Ascending aorta (tissue), 2 donors: ENCODE data around the gene RPL14. TPM values are rescaled to one million over a fixed set of nuclear protein-coding genes. Genes with fewer than 3 reads are reported as not detected.
A peak's percentile ranks its signal among the peaks of the same experiment; 100 is the strongest.

Source experiments
- DNase-seq, 2 donors: peaks; one replicate each; pipeline ENCODE4 v3.0.0-alpha.2; 2019; ENCODE audit warnings: low spot score in 2 of 2
- H3K27ac ChIP-seq, 2 donors: fragments of 200-600 bp; sonication (generic); one replicate each; pipeline ENCODE4 v1.5.1; 2016 to 2017; ENCODE audit warnings: mild to moderate bottlenecking in 1 of 2
- H3K27me3 ChIP-seq: fragments of 200-600 bp; sonication (generic); one replicate; pipeline ENCODE4 v1.5.1; 2017
- H3K36me3 ChIP-seq, 2 donors: fragments of 200-600 bp; sonication (generic); one replicate each; pipeline ENCODE4 v1.5.1; 2016
- H3K4me1 ChIP-seq, 2 donors: fragments of 200-600 bp; sonication (generic); one replicate each; pipeline ENCODE4 v1.5.1; 2016 to 2017; ENCODE audit warnings: mild to moderate bottlenecking in 1 of 2
- H3K4me3 ChIP-seq, 2 donors: fragments of 200-600 bp; sonication (generic); one replicate each; pipeline ENCODE4 v1.5.1; 2016 to 2017; ENCODE audit warnings: mild to moderate bottlenecking in 1 of 2
- H3K9me3 ChIP-seq, 2 donors: fragments of 200-600 bp; sonication (generic); one replicate each; pipeline ENCODE4 v1.5.1; 2016
- CTCF ChIP-seq, 3 experiments: fragments of 200-600 bp in 2 of 3; fragments of 450-650 bp in 1 of 3; sonication (generic) in 2 of 3; IDR thresholded peaks; one replicate each; pipeline ENCODE4 v1.5.1; 2016 to 2019; ENCODE audit warnings: antibody characterized with exemption in 3 of 3, mild to moderate bottlenecking in 1 of 3, moderate library complexity in 1 of 3
- intact Hi-C: fragments of 100-400 bp; cut with DNase I; formaldehyde crosslinking; loops from one replicate; pipeline ENCODE4 v1.15.1; 2023
- total RNA-seq: library from RNA; depleted of rRNA; stranded (reverse); fragments of >200 nt; gene quantifications from one replicate; pipeline ENCODE4 v1.1.0, GENCODE V29; 2016

RPL14 gene
- 162 TPM for total RNA-seq

GRCh38 chr3:40456940-40457823 lies at the start of gene RPL14:
Gene RPL14 (plus strand): TSS chr3:40457339. CDS start chr3:40457472, 133 bp downstream.
- Histone ChIP-seq H3K36me3 (peaks cover 32 to 40% of the 10 kb centered on the region in 2 donors), H3K4me3 (peak within 1 kb of the TSS; percentile 83 to 85), H3K27me3 (no peaks in the 10 kb centered on the region), H3K27ac (peak within 1 kb of the TSS; percentile 87 to 93), H3K4me1 (peaks cover 0 to 21% of the 10 kb centered on the region in 2 donors), H3K9me3 (no peaks in the 10 kb centered on the region)
- intact Hi-C loops = loop anchor here (1.0 to 10.0 kb wide), 6 partner anchors 67 to 1508 kb away; partner anchors contain the start of genes SLC25A38, ULK4 and ZNF621
- no peak for TF ChIP-seq CTCF (IDR thresholded peaks at IDR 0.05)
- peak; percentile 79 to 98 for DNase-seq

- Histone ChIP-seq H3K9me3 (no peaks in the 10 kb centered on the region), H3K27me3 (no peaks in the 10 kb centered on the region), H3K27ac (no peak overlapping the region), H3K36me3 (no peaks in the 10 kb centered on the region), H3K4me3 (no peak overlapping the region), H3K4me1 (no peaks in the 10 kb centered on the region)
- TF ChIP-seq CTCF (IDR thresholded peaks at IDR 0.05) = no peak
- DNase-seq = no peak
- intact Hi-C loops = no loop called here
Observed at GRCh38 chr3:40407611-40408010, 49.5 kb upstream of the RPL14 start.

- Histone ChIP-seq H3K27ac (no peak overlapping the region), H3K4me1 (no peaks in the 10 kb centered on the region), H3K27me3 (no peaks in the 10 kb centered on the region), H3K4me3 (no peak overlapping the region), H3K36me3 (no peaks in the 10 kb centered on the region), H3K9me3 (no peaks in the 10 kb centered on the region)
- intact Hi-C loops = no loop called here
- DNase-seq = no peak
- TF ChIP-seq CTCF (IDR thresholded peaks at IDR 0.05) = no peak
Observed at GRCh38 chr3:40414270-40414669, 42.9 kb upstream of the RPL14 start.

- intact Hi-C loops = no loop called here
- TF ChIP-seq CTCF (IDR thresholded peaks at IDR 0.05) = no peak
- no peak for DNase-seq
Observed at GRCh38 chr3:40417845-40418543, 39.1 kb upstream of the RPL14 start.

GRCh38 chr3:40422861-40423260 lies 34.3 kb upstream of the RPL14 start:
- H3K27me3 ChIP-seq = no peaks in the 10 kb centered on the region
- peaks cover 0 to 7% of the 10 kb centered on the region in 2 donors for H3K36me3 ChIP-seq
- no peak for TF ChIP-seq CTCF (IDR thresholded peaks at IDR 0.05)
- no peak overlapping the region for H3K27ac ChIP-seq
- no peaks in the 10 kb centered on the region for H3K9me3 ChIP-seq
- H3K4me3 ChIP-seq = no peak overlapping the region
- H3K4me1 ChIP-seq = no peaks in the 10 kb centered on the region
- DNase-seq = no peak
- intact Hi-C loops = no loop called here

More at GRCh38 chr3:40417845-40418543, 39.1 kb upstream of the RPL14 start:
- H3K9me3 ChIP-seq = no peaks in the 10 kb centered on the region
- no peaks in the 10 kb centered on the region for H3K27me3 ChIP-seq
- no peak overlapping the region for H3K4me3 ChIP-seq
- H3K4me1 ChIP-seq = no peaks in the 10 kb centered on the region
- no peaks in the 10 kb centered on the region for H3K36me3 ChIP-seq
- no peak overlapping the region for H3K27ac ChIP-seq
